ENCODE measurements around the gene ADAMTS9.

ADAMTS9 gene

GRCh38 chr3:64659617-64659978, 28.2 kb downstream of the ADAMTS9 start:
- no peak for DNase-seq (ENCODE audit: low read depth)
- H3K4me3 ChIP-seq (ENCODE audit: low read depth, low read length), result no peak overlapping the region
- TF ChIP-seq CTCF (IDR thresholded peaks at IDR 0.05; ENCODE audit: low read depth, low read length) (no peak), MYC (IDR thresholded peaks at IDR 0.05; ENCODE audit: low read depth, low read length) (no peak), POLR2A (IDR thresholded peaks at IDR 0.05; ENCODE audit: extremely low read depth, insufficient read length) (no peak)
- TF ChIP-seq, protein P1, sequence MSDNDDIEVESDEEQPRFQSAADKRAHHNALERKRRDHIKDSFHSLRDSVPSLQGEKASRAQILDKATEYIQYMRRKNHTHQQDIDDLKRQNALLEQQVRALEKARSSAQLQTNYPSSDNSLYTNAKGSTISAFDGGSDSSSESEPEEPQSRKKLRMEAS (IDR thresholded peaks at IDR 0.05; ENCODE audit: low read depth, low read length), result no peak

- TF ChIP-seq MYC (IDR thresholded peaks at IDR 0.05; ENCODE audit: low read depth, low read length) (no peak), POLR2A (IDR thresholded peaks at IDR 0.05; ENCODE audit: extremely low read depth, insufficient read length) (no peak), CTCF (IDR thresholded peaks at IDR 0.05; ENCODE audit: low read depth, low read length) (no peak)
- TF ChIP-seq, protein P1 (IDR thresholded peaks at IDR 0.05; ENCODE audit: low read depth, low read length), result no peak
- H3K4me3 ChIP-seq (ENCODE audit: low read depth, low read length), result no peak overlapping the region
- no peak for DNase-seq (ENCODE audit: low read depth)
Measured at GRCh38 chr3:64658001-64658400, 29.8 kb downstream of the ADAMTS9 start.

- TF ChIP-seq POLR2A (IDR thresholded peaks at IDR 0.05; ENCODE audit: extremely low read depth, insufficient read length), result no peak
- H3K4me3 ChIP-seq (ENCODE audit: low read depth, low read length), result no peak overlapping the region
- no peak for DNase-seq (ENCODE audit: low read depth)
Measured at GRCh38 chr3:64656544-64656943, 31.3 kb downstream of the ADAMTS9 start.

- no peak for DNase-seq (ENCODE audit: low read depth)
- TF ChIP-seq MYC (IDR thresholded peaks at IDR 0.05; ENCODE audit: low read depth, low read length) (no peak), CTCF (IDR thresholded peaks at IDR 0.05; ENCODE audit: low read depth, low read length) (no peak), POLR2A (IDR thresholded peaks at IDR 0.05; ENCODE audit: extremely low read depth, insufficient read length) (no peak)
- TF ChIP-seq, protein P1 (IDR thresholded peaks at IDR 0.05; ENCODE audit: low read depth, low read length), result no peak
- no peak overlapping the region for H3K4me3 ChIP-seq (ENCODE audit: low read depth, low read length)
Measured at GRCh38 chr3:64655160-64655559, 32.6 kb downstream of the ADAMTS9 start.

- no peak for DNase-seq (ENCODE audit: low read depth)
- TF ChIP-seq MYC (IDR thresholded peaks at IDR 0.05; ENCODE audit: low read depth, low read length), result no peak
- TF ChIP-seq CTCF (IDR thresholded peaks at IDR 0.05; ENCODE audit: low read depth, low read length), result no peak
- TF ChIP-seq POLR2A (IDR thresholded peaks at IDR 0.05; ENCODE audit: extremely low read depth, insufficient read length), result no peak
- TF ChIP-seq, protein P1 (IDR thresholded peaks at IDR 0.05; ENCODE audit: low read depth, low read length), result no peak
- no peak overlapping the region for H3K4me3 ChIP-seq (ENCODE audit: low read depth, low read length)
Measured at GRCh38 chr3:64654013-64654412, 33.8 kb downstream of the ADAMTS9 start.

DNA sequence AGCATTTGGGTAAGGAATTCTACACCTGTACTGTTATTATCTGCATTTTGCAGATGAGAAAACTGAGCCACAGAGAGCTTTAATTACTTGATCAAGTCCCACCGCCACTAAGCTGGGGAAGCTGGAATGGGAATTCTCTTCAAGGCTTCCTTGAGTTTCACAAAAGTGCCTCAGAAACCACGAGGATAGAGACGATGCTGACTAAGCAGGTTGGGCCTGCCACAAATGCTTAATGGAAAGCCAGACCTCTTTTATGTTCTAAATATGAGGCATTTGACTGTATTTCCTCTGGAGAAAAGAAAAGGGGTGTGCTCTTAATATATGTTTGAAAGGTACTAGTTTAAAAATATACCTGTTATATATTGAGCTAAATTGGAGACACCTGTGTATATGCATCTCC, 34.7 kb downstream of the ADAMTS9 start:
- TF ChIP-seq, protein P1 (IDR thresholded peaks at IDR 0.05; ENCODE audit: low read depth, low read length), result no peak
- TF ChIP-seq MYC (IDR thresholded peaks at IDR 0.05; ENCODE audit: low read depth, low read length), result no peak
- no peak for TF ChIP-seq CTCF (IDR thresholded peaks at IDR 0.05; ENCODE audit: low read depth, low read length)
- TF ChIP-seq POLR2A (IDR thresholded peaks at IDR 0.05; ENCODE audit: extremely low read depth, insufficient read length), result no peak
- no peak overlapping the region for H3K4me3 ChIP-seq (ENCODE audit: low read depth, low read length)
- DNase-seq (ENCODE audit: low read depth), result no peak
